ENCODE measurements around the gene RNF149.
A peak's percentile ranks its signal among the peaks of the same experiment; 100 is the strongest.

The RNF149 gene

GRCh38 chr2:101337877-101338276, 29.4 kb upstream of the RNF149 start:
- Mint-ChIP-seq H3K4me3 (no peak overlapping the region), H3K36me3 (ENCODE audit: low read depth) (no peaks in the 10 kb centered on the region), H3K27me3 (ENCODE audit: low read depth) (peaks cover 8% of the 10 kb centered on the region), H3K27ac (no peak overlapping the region), H3K4me1 (no peaks in the 10 kb centered on the region), H3K9me3 (no peaks in the 10 kb centered on the region)
- TF ChIP-seq CTCF (IDR thresholded peaks at IDR 0.05; ENCODE audit: unreplicated experiment in 3 of 3) = no peak

GRCh38 chr2:101332885-101333766, 24.6 kb upstream of the RNF149 start:
- no peak overlapping the region for H3K4me3 Mint-ChIP-seq
- TF ChIP-seq CTCF (IDR thresholded peaks at IDR 0.05; ENCODE audit: unreplicated experiment in 3 of 3) = no peak
- no peak overlapping the region for H3K27ac Mint-ChIP-seq
- H3K9me3 Mint-ChIP-seq = no peaks in the 10 kb centered on the region
- no peaks in the 10 kb centered on the region for H3K36me3 Mint-ChIP-seq (ENCODE audit: low read depth)
- no peaks in the 10 kb centered on the region for H3K4me1 Mint-ChIP-seq
- peaks cover 4% of the 10 kb centered on the region for H3K27me3 Mint-ChIP-seq (ENCODE audit: low read depth)

GRCh38 chr2:101331202-101331601, 22.7 kb upstream of the RNF149 start:
- H3K9me3 Mint-ChIP-seq = no peaks in the 10 kb centered on the region

GRCh38 chr2:101330253-101330933, 21.9 kb upstream of the RNF149 start:
- TF ChIP-seq CTCF (IDR thresholded peaks at IDR 0.05; ENCODE audit: unreplicated experiment in 3 of 3) = no peak
- no peak overlapping the region for H3K4me3 Mint-ChIP-seq
- no peaks in the 10 kb centered on the region for H3K36me3 Mint-ChIP-seq (ENCODE audit: low read depth)
- H3K9me3 Mint-ChIP-seq = no peaks in the 10 kb centered on the region
- H3K4me1 Mint-ChIP-seq = no peaks in the 10 kb centered on the region
- H3K27ac Mint-ChIP-seq = peak overlapping the region in 2 of 3 experiments; percentile 12 to 45
- no peaks in the 10 kb centered on the region for H3K27me3 Mint-ChIP-seq (ENCODE audit: low read depth)

More at GRCh38 chr2:101331202-101331601, 22.7 kb upstream of the RNF149 start:
- Mint-ChIP-seq H3K27ac (no peak overlapping the region), H3K4me3 (no peak overlapping the region), H3K36me3 (ENCODE audit: low read depth) (no peaks in the 10 kb centered on the region), H3K4me1 (no peaks in the 10 kb centered on the region), H3K27me3 (ENCODE audit: low read depth) (no peaks in the 10 kb centered on the region)
- no peak for TF ChIP-seq CTCF (IDR thresholded peaks at IDR 0.05; ENCODE audit: unreplicated experiment in 3 of 3)

- Mint-ChIP-seq H3K27me3 (ENCODE audit: low read depth) (no peaks in the 10 kb centered on the region), H3K9me3 (peaks cover 4% of the 10 kb centered on the region), H3K4me3 (no peak overlapping the region), H3K36me3 (ENCODE audit: low read depth) (no peaks in the 10 kb centered on the region), H3K27ac (no peak overlapping the region), H3K4me1 (no peaks in the 10 kb centered on the region)
- TF ChIP-seq CTCF (IDR thresholded peaks at IDR 0.05; ENCODE audit: unreplicated experiment in 3 of 3) = no peak
These were observed 20.5 kb upstream of the RNF149 start for GRCh38 chr2:101329026-101329425.

Data from nephron (organoid).